ENCODE data around the gene SLC22A4.

DNA sequence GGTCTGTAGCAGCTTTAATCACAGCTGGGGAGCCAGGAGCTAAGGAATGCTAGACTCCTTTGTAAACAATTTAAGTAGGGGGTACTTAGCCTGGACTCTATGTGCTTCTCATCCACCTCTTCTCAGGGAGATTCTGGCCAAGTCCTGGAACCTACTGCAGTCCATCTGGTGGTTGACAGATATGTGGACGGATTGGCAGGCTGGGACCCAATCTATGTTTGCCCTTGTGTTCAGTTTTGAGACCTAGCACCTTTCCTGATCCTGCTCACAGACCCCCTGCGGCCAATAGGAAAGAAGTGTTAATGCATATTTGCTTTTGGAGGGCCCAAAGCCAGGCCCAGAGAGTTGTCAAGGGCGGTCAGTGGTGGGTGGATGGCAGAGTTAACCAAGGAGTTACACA lies 81.8 kb downstream of the SLC22A4 start:
- TF ChIP-seq POLR2A (IDR thresholded peaks at IDR 0.05; ENCODE audit: low read depth, low read length) (no peak), POLR2AphosphoS5 (IDR thresholded peaks at IDR 0.05; ENCODE audit: low read depth, low read length) (no peak), TAF1 (IDR thresholded peaks at IDR 0.05; ENCODE audit: borderline replicate concordance, low read depth, low read length) (no peak)
